K562 (cell line): ENCODE results near the gene GMPR. TPM values are rescaled to one million over a fixed set of nuclear protein-coding genes. Genes with fewer than 3 reads are reported as not detected.
A peak's percentile ranks its signal among the peaks of the same experiment; 100 is the strongest.

ENCODE experiments used
- CBX5 ChIP-seq: IDR thresholded peaks from 2 replicates; pipeline ENCODE4 v1.6.1; 2014; ENCODE audit warnings: low read depth, borderline replicate concordance
- ELF1 ChIP-seq: fragments of 200-800 bp; sonication (Bioruptor generic); IDR thresholded peaks from 2 replicates; pipeline ENCODE4 v1.6.1; 2016; ENCODE audit warnings: missing genetic modification characterization, missing compliant biosample characterization
- HDAC3 ChIP-seq: fragments of 450-650 bp; IDR thresholded peaks from 2 replicates; pipeline ENCODE4 v1.6.1; 2018; ENCODE audit warnings: borderline replicate concordance, mild to moderate bottlenecking, moderate library complexity; ENCODE audit not compliant: partially characterized antibody
- MAFF ChIP-seq: IDR thresholded peaks from 2 replicates; pipeline ENCODE4 v1.6.1; 2012; ENCODE audit warnings: low read length, improper control_type of control experiment
- MAFG ChIP-seq: fragments of 450-650 bp; conservative IDR thresholded peaks from 2 replicates; pipeline ENCODE4 v1.6.1; 2016; ENCODE audit warnings: missing genetic modification characterization, missing compliant biosample characterization
- MAFK ChIP-seq: IDR thresholded peaks from 2 replicates; pipeline ENCODE4 v1.6.1; 2011; ENCODE audit warnings: low read length, improper control_type of control experiment
- MYBL2 ChIP-seq, 2 experiments: fragments of 450-650 bp in 1 of 2; sonication (generic) in 1 of 2; formaldehyde crosslinking in 1 of 2; IDR thresholded peaks; 2 replicates each; pipeline versions ENCODE4 v1.6.1 to v1.8.1; 2017 to 2022; ENCODE audit warnings: borderline replicate concordance in 1 of 2, inconsistent platforms in 1 of 2, low read depth in 1 of 2, mild to moderate bottlenecking in 1 of 2, missing genetic modification reagents in 1 of 2, moderate library complexity in 1 of 2
- RNF2 ChIP-seq: sonication (generic); IDR thresholded peaks from 2 replicates; pipeline ENCODE4 v1.6.1; 2016
- ZNF24 ChIP-seq: fragments of 450-650 bp; IDR thresholded peaks from 2 replicates; pipeline ENCODE4 v1.6.1; 2016
- ZNF316 ChIP-seq: fragments of 450-650 bp; IDR thresholded peaks from 2 replicates; pipeline ENCODE4 v1.6.1; 2016
- polyA plus RNA-seq, 8 experiments: library from polyadenylated mRNA; depleted of rRNA in 4 of 8; stranded (reverse) in 5 of 8; unstranded in 3 of 8; fragments of >200 nt; fragmentation: Nextera tagmentation in 2 of 8; fragmentation: Illumina TruSeq in 1 of 8; extraction: Ambion mirVana in 2 of 8; extraction: Trizol in 1 of 8; gene quantifications; 2 replicates each; pipeline versions ENCODE4 v1.2.1 to v1.2.3, GENCODE V29; 2011 to 2014; ENCODE audit warnings: inconsistent platforms in 1 of 8, missing spikeins in 1 of 8
- total RNA-seq, 7 experiments: library from RNA; depleted of rRNA in 6 of 7; stranded (reverse); fragments of >200 nt in 6 of 7; fragmentation: Illumina TruSeq in 2 of 7; extraction: Trizol in 2 of 7; gene quantifications; 2 replicates each; pipeline versions ENCODE4 v1.2.1 to v1.2.3, GENCODE V29; 2011 to 2021; ENCODE audit warnings: low replicate concordance in 1 of 7
- TF ChIP-seq, protein P1 (sequence below), 2 experiments: fragments of 450-650 bp in 1 of 2; sonication (generic) in 1 of 2; formaldehyde crosslinking in 1 of 2; IDR thresholded peaks in 1 of 2; conservative IDR thresholded peaks in 1 of 2; 2 replicates each; pipeline versions ENCODE4 v1.6.1 to v1.8.1; 2016 to 2023; ENCODE audit warnings: mild to moderate bottlenecking in 2 of 2, moderate library complexity in 2 of 2, inconsistent platforms in 1 of 2, missing genetic modification reagents in 1 of 2
- TF ChIP-seq, protein P2 (sequence below): sonication (generic); formaldehyde crosslinking; IDR thresholded peaks from 2 replicates; pipeline ENCODE4 v1.8.0; 2022; ENCODE audit warnings: missing genetic modification reagents, mild to moderate bottlenecking, borderline replicate concordance

GMPR gene
- total and polyA plus RNA-seq, 9 of the 15 experiments (the other 6 are each of a cell fraction or from before 2014, with no cell fraction given), result 34.6 to 83.7 (median 49.8) TPM

DNA sequence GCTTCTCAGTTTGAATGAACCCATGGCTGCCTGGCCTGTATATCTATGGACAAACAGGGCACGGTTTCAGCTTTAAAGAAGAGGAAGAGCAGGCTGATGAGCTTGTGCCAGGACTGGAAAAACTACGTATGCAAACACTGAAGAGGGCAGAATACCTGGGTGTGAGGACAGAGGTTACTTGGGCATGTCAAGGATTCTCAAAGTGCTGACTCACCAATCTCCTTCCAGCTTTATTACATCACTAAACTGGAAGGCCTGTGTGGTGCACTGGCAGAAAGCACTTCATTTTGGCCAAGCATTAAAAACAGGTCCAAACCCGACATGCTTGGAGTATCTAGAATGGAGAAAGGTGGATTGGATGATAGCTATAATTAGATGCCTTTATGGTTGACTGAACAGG is 95.2 kb downstream of the GMPR start (continued):
- TF ChIP-seq, protein P1, sequence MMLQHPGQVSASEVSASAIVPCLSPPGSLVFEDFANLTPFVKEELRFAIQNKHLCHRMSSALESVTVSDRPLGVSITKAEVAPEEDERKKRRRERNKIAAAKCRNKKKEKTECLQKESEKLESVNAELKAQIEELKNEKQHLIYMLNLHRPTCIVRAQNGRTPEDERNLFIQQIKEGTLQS (IDR thresholded peaks at IDR 0.05), result peak; percentile 76
- TF ChIP-seq, protein P1 (CRISPR knock-in tag; conservative IDR thresholded peaks at IDR 0.05), result no peak
- no peak for TF ChIP-seq CBX5
- peak; percentile 96 for TF ChIP-seq MAFG (tag)
- peak; percentile 89 for TF ChIP-seq MAFF
- peak; percentile 97 for TF ChIP-seq ZNF316
- no peak for TF ChIP-seq ELF1 (tag)
- TF ChIP-seq ZNF24, result peak; percentile 65; the same call in 1 of the 2 replicates
- TF ChIP-seq RNF2, result no peak
- no peak for TF ChIP-seq HDAC3
- TF ChIP-seq, protein P2, sequence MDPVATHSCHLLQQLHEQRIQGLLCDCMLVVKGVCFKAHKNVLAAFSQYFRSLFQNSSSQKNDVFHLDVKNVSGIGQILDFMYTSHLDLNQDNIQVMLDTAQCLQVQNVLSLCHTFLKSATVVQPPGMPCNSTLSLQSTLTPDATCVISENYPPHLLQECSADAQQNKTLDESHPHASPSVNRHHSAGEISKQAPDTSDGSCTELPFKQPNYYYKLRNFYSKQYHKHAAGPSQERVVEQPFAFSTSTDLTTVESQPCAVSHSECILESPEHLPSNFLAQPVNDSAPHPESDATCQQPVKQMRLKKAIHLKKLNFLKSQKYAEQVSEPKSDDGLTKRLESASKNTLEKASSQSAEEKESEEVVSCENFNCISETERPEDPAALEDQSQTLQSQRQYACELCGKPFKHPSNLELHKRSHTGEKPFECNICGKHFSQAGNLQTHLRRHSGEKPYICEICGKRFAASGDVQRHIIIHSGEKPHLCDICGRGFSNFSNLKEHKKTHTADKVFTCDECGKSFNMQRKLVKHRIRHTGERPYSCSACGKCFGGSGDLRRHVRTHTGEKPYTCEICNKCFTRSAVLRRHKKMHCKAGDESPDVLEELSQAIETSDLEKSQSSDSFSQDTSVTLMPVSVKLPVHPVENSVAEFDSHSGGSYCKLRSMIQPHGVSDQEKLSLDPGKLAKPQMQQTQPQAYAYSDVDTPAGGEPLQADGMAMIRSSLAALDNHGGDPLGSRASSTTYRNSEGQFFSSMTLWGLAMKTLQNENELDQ (CRISPR knock-in tag), result no peak
- TF ChIP-seq MYBL2 (IDR thresholded peaks at IDR 0.05; ENCODE audit: low read depth), result no peak
- no peak for TF ChIP-seq MYBL2 (CRISPR knock-in tag; IDR thresholded peaks at IDR 0.05; ENCODE audit: borderline replicate concordance)
- TF ChIP-seq MAFK, result peak; percentile 93
- TF ChIP-seq, all 486 proteins: peak for 14
